Non-pigmented ciliary epithelial cell (primary cell): Measurements from ENCODE around the gene CEBPZ.
"Not testable (repeated sequence)": the region's sequence is repeated elsewhere in the genome, so short reads cannot be mapped to it uniquely, and the experiment has no call there.

ENCODE experiments used
- DNase-seq: peaks from one replicate; pipeline ENCODE4 v3.0.0-alpha.2; 2010; ENCODE audit warnings: low read depth

Gene CEBPZ, protein sequence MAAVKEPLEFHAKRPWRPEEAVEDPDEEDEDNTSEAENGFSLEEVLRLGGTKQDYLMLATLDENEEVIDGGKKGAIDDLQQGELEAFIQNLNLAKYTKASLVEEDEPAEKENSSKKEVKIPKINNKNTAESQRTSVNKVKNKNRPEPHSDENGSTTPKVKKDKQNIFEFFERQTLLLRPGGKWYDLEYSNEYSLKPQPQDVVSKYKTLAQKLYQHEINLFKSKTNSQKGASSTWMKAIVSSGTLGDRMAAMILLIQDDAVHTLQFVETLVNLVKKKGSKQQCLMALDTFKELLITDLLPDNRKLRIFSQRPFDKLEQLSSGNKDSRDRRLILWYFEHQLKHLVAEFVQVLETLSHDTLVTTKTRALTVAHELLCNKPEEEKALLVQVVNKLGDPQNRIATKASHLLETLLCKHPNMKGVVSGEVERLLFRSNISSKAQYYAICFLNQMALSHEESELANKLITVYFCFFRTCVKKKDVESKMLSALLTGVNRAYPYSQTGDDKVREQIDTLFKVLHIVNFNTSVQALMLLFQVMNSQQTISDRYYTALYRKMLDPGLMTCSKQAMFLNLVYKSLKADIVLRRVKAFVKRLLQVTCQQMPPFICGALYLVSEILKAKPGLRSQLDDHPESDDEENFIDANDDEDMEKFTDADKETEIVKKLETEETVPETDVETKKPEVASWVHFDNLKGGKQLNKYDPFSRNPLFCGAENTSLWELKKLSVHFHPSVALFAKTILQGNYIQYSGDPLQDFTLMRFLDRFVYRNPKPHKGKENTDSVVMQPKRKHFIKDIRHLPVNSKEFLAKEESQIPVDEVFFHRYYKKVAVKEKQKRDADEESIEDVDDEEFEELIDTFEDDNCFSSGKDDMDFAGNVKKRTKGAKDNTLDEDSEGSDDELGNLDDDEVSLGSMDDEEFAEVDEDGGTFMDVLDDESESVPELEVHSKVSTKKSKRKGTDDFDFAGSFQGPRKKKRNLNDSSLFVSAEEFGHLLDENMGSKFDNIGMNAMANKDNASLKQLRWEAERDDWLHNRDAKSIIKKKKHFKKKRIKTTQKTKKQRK

GRCh38 chr2:37231241-37232130 is at the start of gene CEBPZ, which contains the start of gene NDUFAF7:
Gene CEBPZ (minus strand): TSS chr2:37231596. CDS start chr2:37231567, 29 bp downstream.
Gene NDUFAF7 (plus strand): TSS chr2:37231658. CDS start chr2:37231706, 48 bp downstream.
- DNase-seq = peak; percentile 81

DNA sequence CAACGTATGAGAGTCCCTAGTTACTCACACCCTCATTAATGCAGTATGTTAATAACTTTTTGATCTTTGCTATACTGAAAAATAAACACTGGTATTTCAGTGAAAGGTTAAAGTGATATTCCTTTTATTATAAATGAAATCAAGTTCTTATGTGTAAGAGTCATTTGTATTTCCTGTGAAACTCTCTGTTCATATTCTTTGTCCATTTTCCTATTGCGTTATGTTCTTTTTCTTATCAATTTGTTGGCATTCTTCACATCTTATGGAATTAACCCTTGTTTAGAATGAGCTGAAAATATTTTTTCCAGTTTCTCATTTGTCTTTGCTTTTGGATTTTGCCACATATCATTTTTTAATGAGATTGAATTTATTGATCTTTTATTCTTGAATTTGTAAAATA is 44.9 kb upstream of the CEBPZ start:
- DNase-seq = no peak

GRCh38 chr2:37274359-37274965 is 43.1 kb upstream of the CEBPZ start:
- no peak for DNase-seq

GRCh38 chr2:37271376-37272067 is 40.1 kb upstream of the CEBPZ start:
- no peak for DNase-seq

- DNase-seq = no peak
Measured at GRCh38 chr2:37268111-37268510, 36.7 kb upstream of the CEBPZ start.

GRCh38 chr2:37267685-37268084 is 36.3 kb upstream of the CEBPZ start:
- DNase-seq = no peak

DNA sequence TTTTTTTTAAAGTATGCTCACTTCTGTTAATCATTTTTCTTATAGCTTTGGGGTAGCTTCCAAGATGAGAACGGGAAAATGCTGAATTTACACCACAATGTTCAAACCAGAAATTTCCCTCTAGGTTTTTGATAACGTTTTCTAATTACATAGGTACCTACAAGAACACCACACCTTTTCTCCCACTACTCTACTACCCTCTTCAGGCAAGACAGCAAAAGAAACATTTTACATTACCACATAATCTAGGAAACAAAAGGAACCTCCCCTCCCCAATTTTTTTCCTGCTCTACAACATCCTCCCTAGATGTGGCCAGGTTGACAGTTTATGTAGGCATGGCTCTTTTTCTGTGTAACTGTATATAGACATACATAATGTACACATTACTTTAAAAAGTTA is 32.4 kb upstream of the CEBPZ start:
- no peak for DNase-seq

DNA sequence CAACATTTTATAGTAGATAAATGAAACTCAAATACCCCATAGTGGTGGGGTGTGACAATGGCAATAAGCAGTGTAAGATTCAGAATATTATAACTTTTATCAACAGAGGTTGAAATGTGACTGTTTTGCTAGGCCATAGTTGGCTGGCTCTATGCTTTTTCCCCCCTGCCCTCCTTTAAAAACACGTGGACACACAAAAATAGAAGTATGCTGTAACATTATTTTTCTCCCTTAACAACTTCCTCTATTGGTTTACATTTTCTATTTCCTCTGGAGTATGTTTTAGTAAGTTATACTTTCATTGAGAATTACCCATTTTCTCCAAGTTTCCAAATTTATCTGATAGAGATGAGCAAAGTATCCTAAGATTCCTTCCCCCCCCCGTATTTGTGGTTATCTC is 31.1 kb upstream of the CEBPZ start:
- DNase-seq = no peak

DNA sequence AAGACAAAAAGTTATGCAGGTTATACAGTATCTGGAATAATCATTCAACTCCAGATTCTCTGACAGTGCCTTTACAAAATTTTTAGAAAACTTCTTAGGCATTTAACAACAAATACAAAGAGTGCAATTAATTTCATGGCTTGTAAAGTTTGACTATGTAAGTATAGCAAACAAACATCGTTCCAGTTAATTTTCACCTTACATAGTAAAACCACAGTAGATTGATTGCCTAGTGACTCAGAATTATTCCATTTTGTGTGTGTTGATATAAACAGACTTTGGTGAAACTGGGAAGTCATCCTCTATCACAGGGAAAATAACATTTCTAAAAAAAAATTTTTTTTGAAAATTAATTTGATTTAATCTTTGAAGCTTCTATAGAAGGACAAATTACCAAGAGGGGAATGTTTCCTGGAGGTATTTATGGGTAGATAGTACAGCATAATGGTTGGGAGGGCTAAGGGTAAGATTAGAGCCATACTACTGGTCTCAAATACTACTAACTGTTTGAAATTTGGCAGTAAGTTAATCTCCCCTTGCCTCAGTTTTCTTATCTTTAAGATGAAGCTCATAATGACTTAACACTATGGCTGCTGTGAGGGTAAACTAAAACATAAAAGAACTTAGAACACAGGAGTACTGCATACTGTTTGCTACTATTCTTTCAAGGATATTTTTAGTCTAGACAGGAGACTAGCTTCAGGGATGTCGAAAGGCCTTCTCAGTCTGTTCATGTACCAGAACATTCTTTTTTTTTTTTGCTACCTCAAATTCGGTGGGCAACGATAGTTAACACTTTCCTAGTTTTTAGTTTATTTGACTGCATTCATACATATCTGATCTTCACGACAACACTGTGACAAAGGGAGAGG is 19.7 kb upstream of the CEBPZ start:
- no peak for DNase-seq

- DNase-seq = no peak
Measured at GRCh38 chr2:37246205-37246604, 14.8 kb upstream of the CEBPZ start.

- DNase-seq = no peak
Measured at GRCh38 chr2:37244755-37245154, 13.4 kb upstream of the CEBPZ start.

DNA sequence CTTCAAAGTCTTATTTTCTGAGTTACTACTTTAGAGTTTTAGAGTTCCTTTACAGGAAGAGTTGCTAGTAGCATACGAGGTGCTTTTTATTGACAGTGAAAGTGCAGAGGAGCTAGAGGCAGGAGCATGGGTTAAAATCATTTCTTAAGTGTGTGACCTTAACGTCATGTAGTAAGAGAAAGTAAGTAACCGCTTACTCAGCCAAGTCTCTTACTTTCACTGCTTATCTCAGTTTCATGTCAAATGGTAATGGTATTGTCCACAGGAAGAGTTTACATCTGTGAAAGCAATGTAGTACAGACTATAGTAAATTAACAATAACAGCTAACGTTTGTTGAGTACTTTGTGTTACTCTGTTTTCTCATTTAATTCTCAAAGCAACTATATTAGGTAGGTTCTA is 12.6 kb upstream of the CEBPZ start:
- no peak for DNase-seq

- DNase-seq = no peak
Measured at GRCh38 chr2:37243435-37243834, 12.0 kb upstream of the CEBPZ start.

- DNase-seq = no peak
Measured at GRCh38 chr2:37232131-37232933, 936 bp upstream of the CEBPZ start.

DNA sequence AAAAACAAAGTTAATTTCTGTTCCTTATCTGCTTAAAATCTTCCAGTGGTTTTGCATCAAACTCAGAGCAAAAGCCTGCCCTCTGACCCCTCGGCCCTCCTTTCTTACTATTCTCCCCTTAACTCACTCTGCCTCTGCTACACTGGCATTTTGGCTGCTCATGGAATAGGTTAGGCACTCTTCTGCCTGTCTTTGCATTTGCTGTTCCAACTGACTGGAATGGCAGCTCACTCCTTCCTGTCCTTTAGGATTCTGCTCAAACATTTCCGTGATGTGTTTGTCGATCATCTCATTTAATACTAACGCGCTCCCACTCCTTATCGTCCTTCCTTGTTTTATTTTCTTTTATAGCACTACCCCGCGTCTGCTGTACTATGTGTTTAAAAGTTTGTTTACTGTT is 815 bp downstream of the CEBPZ start:
- no peak for DNase-seq

DNA sequence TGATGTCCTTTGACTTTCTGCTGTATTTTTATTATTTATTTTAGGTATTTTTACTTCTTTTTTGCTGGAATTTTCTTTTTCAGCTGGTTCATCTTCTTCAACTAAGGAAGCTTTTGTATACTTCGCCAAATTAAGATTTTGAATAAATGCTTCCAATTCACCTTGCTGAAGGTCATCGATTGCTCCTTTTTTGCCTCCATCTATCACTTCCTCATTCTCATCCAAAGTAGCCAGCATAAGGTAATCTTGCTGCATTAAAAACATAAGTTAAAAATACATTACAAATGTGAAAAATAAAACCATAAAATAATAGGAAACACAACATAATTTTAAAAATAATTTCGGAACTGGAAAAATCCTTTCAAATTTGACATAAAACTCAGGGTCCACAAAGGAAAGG is 2.6 kb downstream of the CEBPZ start:
- no peak for DNase-seq

- DNase-seq = no peak
Measured at GRCh38 chr2:37226863-37227262, 4.5 kb downstream of the CEBPZ start.

- not testable (repeated sequence) for DNase-seq
Measured at GRCh38 chr2:37225129-37225528, 6.3 kb downstream of the CEBPZ start.

DNA sequence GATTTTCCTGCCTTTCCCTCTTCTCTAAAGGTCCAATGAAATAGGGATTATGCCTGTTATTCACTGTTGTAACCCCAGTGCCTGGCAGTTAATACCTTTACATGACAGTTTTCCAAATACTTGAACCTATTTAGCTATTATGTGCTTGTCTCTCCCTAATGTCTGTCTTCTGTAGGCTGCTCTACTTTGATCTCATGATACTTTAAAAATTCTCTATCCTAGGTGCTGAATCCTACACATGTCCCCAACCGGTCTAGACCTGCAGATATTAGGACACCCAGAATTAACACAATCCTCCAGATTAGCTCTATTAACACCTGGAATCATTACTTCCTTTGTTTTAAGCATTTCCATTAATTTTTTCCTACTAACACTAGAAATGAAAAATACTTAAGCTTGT is 7.3 kb downstream of the CEBPZ start:
- DNase-seq = no peak
